ENCODE results near the gene ATP6V1F. TPM values are rescaled to one million over a fixed set of nuclear protein-coding genes. Genes with fewer than 3 reads are reported as not detected.

Gene ATP6V1F
- total RNA-seq, 1 donor from 2014 or later: 69.5 TPM

DNA sequence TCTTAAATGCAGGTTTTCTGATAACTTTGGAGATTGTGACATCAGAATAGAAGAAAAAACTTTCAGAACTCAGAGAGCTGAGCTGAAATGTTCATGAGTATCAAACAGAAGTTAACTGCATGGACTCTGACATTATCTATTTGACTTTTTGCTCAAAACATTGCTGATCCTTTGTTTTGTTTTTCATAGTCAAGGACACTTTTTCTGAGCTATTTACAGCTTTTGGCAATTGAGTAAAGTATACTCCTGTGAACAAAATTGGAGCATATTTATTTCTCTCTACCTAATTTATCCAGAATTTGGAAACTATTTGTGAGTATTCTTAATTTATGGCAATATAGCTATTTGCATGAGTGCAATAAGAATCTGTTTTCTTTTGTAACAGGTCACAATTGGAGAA is 36.7 kb downstream of the ATP6V1F start:
- no peak overlapping the region for H3K4me3 ChIP-seq (ENCODE audit: low read depth, low read length)
- no peak for DNase-seq (ENCODE audit: low read depth)
- TF ChIP-seq, protein P1, sequence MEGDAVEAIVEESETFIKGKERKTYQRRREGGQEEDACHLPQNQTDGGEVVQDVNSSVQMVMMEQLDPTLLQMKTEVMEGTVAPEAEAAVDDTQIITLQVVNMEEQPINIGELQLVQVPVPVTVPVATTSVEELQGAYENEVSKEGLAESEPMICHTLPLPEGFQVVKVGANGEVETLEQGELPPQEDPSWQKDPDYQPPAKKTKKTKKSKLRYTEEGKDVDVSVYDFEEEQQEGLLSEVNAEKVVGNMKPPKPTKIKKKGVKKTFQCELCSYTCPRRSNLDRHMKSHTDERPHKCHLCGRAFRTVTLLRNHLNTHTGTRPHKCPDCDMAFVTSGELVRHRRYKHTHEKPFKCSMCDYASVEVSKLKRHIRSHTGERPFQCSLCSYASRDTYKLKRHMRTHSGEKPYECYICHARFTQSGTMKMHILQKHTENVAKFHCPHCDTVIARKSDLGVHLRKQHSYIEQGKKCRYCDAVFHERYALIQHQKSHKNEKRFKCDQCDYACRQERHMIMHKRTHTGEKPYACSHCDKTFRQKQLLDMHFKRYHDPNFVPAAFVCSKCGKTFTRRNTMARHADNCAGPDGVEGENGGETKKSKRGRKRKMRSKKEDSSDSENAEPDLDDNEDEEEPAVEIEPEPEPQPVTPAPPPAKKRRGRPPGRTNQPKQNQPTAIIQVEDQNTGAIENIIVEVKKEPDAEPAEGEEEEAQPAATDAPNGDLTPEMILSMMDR (conservative IDR thresholded peaks at IDR 0.05; ENCODE audit: low read depth, low read length): no peak

DNA sequence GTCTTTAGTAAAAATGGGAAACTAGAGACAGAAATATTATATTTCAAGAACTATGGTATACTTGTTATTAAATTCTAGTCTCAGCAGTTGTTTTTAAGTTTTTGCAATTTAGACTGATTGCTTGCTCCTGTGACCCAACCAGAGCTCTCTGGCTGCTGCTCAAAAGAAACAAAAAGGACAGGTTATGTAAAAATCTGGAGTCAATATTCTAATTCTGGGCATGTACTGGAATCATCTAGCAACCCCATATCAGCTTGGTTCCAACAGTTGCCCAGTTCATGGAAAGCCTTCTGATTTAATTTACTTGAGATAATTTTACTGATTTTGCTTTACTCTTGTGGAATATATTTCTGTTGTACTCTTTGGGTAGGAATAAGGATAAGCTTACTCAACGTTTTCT is 37.6 kb downstream of the ATP6V1F start:
- TF ChIP-seq, protein P1 (conservative IDR thresholded peaks at IDR 0.05; ENCODE audit: low read depth, low read length): no peak
- DNase-seq (ENCODE audit: low read depth): no peak
- H3K4me3 ChIP-seq (ENCODE audit: low read depth, low read length): no peak overlapping the region

DNA sequence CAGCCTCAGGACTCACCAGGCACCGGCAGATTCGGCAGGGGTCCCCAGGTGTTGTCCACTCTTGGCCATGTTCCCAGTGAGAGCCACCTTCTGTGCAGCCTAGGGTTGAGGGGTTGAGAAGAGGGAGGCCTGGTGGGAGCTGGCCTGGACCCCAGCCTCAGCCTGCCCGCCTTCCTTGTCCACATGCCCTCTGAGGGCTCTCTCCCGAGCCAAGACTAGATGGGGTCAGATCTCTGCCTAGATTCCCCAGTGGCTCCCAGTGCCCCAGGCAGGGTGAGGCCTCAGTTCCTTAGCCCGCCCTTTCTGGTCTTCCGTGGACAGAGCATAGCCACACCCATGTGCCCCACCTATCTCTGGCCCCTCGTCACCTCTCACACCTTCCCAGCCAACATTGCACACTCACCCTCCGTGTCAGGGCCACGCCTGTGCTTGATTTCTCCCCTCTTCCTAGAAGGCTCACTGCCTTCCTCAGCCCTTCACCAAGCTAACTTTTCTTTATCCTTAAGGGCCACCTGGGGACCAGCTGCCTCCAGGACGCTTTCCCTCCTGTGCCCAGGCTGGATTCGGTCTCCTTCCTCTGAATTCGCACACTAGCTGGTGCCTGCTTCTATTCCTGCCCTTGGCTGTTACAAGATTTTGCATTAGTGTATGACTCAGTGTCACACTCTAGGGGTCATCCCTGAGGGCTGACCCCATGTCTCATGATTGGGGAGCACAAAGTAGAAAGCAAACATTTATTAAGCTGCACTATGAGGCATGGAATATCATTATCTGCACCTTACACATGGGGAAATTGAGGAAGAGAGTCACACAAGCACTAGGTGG is 40.3 kb downstream of the ATP6V1F start:
- H3K4me3 ChIP-seq (ENCODE audit: low read depth, low read length): peak overlapping the region; percentile 31
- peak; percentile 68 for DNase-seq (ENCODE audit: low read depth)
- TF ChIP-seq, protein P1 (conservative IDR thresholded peaks at IDR 0.05; ENCODE audit: low read depth, low read length): no peak

DNA sequence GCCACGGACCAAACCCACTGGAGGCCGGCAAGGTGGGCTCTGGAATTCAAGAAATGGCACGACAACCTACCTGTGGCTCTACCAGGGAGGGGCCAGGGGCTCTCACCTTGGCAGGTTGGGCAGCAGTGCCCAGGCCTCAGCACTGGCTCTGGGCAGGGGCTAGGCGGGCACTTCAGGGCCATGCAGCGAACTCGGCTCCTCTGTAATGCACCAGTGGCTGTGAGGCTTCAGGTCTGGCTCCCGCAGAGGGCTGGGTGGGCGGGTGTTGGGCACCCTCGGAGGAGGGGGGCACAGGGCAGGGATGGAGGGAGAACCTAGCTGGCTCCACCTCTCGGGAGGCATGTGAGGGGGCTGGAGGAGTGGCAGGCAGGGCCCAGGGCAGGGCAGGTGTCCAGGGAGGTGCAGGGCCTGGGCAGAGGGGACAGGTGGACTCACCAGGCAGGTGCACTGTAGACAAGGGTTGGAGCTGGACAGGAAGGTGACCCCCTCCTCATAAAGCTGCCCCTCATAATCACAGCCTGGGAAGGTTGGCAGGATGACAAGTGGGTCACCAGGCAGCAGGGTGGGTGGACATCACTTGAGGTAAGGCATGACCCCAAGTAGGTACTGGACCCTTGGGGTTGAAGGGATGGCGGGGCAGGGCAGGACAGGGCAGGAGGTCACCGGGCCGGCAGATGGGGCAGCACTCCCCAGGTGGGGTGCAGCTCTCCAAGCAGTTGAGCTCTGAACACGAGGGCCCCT is 41.1 kb downstream of the ATP6V1F start:
- H3K4me3 ChIP-seq (ENCODE audit: low read depth, low read length): peak overlapping the region; percentile 31
- no peak for DNase-seq (ENCODE audit: low read depth)
- TF ChIP-seq, protein P1 (conservative IDR thresholded peaks at IDR 0.05; ENCODE audit: low read depth, low read length): no peak

DNA sequence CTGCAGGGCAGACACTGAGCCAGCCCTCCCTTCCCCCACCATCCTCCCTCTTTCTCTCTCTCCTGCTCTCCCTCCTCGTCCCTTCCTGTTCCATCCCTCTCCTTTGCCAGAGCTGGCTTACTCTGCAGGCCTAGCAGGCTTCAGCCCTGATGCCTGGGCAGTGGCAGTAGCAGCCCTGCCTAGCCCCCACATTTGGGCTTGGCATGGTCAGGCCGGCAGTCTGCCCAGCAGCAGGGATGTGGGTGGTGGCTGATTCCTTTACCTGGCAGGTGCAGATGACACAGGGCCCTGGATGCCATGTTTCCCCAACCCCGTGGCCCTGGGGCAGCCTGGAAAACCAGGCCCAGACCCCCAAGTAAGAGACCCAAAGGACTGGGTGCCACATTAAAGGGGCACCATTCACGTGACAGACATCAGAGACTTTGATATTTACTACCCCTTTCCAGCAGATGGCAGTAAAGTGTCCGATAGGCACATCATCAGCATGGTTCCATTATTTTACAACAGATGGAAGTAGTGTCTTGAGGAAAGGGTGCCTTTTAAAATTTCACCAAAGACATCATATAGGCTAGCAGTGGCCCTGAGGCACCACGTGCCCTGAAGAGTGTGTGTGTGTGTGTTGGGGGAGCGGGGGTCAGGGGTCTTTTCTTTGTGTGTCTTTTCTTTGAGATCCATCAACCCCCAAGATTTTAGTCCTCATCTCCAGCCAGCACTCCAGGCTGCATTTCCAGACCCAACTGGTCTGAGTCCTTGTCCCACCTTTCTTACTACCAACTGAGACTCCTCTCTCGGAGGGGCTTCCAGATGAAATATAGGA is 41.9 kb downstream of the ATP6V1F start:
- no peak for DNase-seq (ENCODE audit: low read depth)
- no peak overlapping the region for H3K4me3 ChIP-seq (ENCODE audit: low read depth, low read length)
- TF ChIP-seq, protein P1 (conservative IDR thresholded peaks at IDR 0.05; ENCODE audit: low read depth, low read length): peak; percentile 69

DNA sequence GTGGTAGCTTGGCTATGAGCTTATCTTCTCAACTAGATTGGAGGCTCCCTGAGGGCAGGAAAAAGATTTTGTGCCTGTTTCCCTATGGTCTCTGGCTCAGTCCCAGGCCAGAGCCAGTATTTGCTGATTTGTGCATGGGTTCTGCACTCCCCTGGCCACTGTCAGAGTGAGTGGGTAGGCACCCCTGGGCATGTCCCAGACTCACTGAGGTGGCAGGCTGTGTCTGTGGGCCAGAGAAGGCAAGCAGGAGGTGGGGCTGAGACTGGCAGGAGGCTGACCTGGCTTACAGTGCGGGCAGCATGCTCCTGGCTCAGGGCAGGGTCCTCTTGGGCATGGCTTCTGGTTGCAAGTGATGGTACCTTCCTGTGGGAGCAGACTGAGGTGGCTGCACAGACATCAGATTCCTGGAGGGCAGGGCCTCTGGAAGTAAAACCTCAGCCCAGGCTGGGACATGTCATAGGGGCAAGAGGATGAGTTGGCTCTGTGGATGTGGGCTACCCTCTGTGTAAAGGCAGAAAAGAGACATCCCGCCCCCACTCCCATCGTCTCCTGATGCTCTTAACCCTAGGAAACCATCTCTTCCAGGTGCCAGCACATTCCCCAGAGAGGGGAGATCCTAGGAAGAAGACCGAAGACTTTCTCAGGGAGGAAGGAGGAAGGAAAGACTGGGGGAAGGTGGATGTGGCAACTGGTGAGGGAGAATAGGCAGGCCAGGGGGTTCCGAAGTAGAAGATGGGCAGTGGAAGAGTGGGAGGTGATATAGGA is 43.5 kb downstream of the ATP6V1F start:
- no peak overlapping the region for H3K4me3 ChIP-seq (ENCODE audit: low read depth, low read length)
- DNase-seq (ENCODE audit: low read depth): no peak
- TF ChIP-seq, protein P1 (conservative IDR thresholded peaks at IDR 0.05; ENCODE audit: low read depth, low read length): no peak
